T-helper 2 cell treated with Interferon-gamma antibody and Interleukin-4, amounts not matched to agents 5 μg/mL and 100 μg/mL, for 36 hours (primary cell): ENCODE measurements around the gene LPIN1.
"Not testable (repeated sequence)": the region's sequence is repeated elsewhere in the genome, so short reads cannot be mapped to it uniquely, and the experiment has no call there.

Source experiments
- DNase-seq: peaks from one replicate; pipeline ENCODE4 v3.0.0; 2021; ENCODE audit warnings: low spot score
- H3K27ac Mint-ChIP-seq: one replicate; pipeline ENCODE4 v1.8.0; 2021; ENCODE audit warnings: mild to moderate bottlenecking, mixed read lengths
- H3K27me3 Mint-ChIP-seq: one replicate; pipeline ENCODE4 v1.8.0; 2021; ENCODE audit warnings: low read depth, mixed read lengths
- H3K36me3 Mint-ChIP-seq: one replicate; pipeline ENCODE4 v1.8.0; 2021; ENCODE audit warnings: low read depth, mixed read lengths
- H3K4me1 Mint-ChIP-seq: one replicate; pipeline ENCODE4 v1.8.0; 2021; ENCODE audit warnings: low read depth, mixed read lengths
- H3K4me3 Mint-ChIP-seq: one replicate; pipeline ENCODE4 v1.8.0; 2022; ENCODE audit warnings: mild to moderate bottlenecking, moderate library complexity, mixed read lengths
- H3K9me3 Mint-ChIP-seq: one replicate; pipeline ENCODE4 v1.8.0; 2021; ENCODE audit warnings: mixed read lengths

The LPIN1 gene

DNA sequence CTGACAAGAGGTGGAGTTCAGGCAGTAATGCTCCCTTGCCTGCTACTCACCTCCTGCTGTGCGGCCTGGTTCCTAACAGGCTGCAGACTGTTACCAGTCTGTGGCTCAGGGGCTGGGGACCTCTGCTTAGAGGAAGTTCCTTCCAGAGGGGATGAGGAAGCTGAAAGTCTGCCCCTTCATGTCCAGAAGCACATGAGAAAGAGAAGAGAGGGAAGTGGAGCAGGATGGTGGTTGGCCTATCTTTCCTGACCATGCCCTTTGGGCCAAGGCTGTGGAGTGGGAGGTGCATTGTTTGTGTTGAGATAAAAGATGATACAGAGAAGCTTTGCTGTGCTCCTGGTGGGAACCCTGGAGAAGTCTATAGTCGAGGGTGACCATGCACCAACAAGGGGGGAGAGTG lies 112.5 kb downstream of the LPIN1 start:
- Mint-ChIP-seq H3K4me1 (peaks cover 15% of the 10 kb centered on the region), H3K27me3 (peaks cover 36% of the 10 kb centered on the region), H3K4me3 (no peak overlapping the region), H3K9me3 (peaks cover 16% of the 10 kb centered on the region), H3K27ac (no peak overlapping the region), H3K36me3 (no peaks in the 10 kb centered on the region)
- DNase-seq: no peak

DNA sequence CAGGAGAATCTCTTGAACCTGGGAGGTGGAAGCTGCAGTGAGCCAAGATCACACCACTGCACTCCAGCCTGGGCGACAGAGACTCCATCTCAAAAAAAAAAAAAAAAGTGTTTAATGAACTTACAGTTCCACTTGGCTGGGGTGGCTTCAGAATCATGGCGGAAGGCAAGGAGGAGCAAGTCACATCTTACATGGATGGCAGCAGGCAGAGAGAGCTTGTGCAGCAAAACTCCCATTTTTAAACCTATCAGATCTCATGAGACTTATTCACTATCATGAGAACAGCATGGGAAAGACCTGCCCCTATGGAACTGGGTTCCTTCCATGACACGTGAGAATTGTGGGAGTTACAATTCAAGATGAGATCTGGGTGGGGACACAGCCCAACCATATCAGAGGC lies 113.5 kb downstream of the LPIN1 start:
- not testable (repeated sequence) for H3K36me3 Mint-ChIP-seq, H3K27ac Mint-ChIP-seq, H3K4me3 Mint-ChIP-seq, DNase-seq
- peaks cover 39% of the 10 kb centered on the region for H3K27me3 Mint-ChIP-seq
- peaks cover 16% of the 10 kb centered on the region for H3K9me3 Mint-ChIP-seq
- H3K4me1 Mint-ChIP-seq: peaks cover 16% of the 10 kb centered on the region

- no peak overlapping the region for H3K4me3 Mint-ChIP-seq
- peaks cover 16% of the 10 kb centered on the region for H3K9me3 Mint-ChIP-seq
- H3K27ac Mint-ChIP-seq: no peak overlapping the region
- peaks cover 31% of the 10 kb centered on the region for H3K27me3 Mint-ChIP-seq
- H3K4me1 Mint-ChIP-seq: peaks cover 14% of the 10 kb centered on the region
- DNase-seq: no peak
- no peaks in the 10 kb centered on the region for H3K36me3 Mint-ChIP-seq
Observed at GRCh38 chr2:11861044-11861443, 114.6 kb downstream of the LPIN1 start.

DNA sequence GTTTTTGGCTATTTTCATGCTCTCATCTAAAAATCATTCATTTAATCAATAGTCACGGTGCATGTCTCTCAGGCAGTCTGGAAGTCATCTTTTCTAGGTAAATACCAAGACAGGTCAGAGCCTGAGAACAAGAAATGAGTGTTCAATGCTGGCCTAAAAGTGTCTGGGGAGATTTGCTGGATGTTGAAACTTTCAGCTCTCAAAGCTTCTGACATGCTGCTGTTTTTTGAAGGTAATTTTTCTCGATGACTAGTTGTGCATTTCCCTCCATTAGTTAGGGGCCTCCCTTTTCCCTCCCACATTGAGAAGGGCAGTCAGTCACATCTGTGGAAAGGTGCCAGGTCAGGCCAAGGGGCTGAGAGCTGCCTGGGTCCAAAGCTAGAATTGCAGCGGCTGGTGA lies 115.6 kb downstream of the LPIN1 start:
- no peak overlapping the region for H3K4me3 Mint-ChIP-seq
- H3K27me3 Mint-ChIP-seq: peaks cover 26% of the 10 kb centered on the region
- peaks cover 16% of the 10 kb centered on the region for H3K9me3 Mint-ChIP-seq
- H3K36me3 Mint-ChIP-seq: no peaks in the 10 kb centered on the region
- H3K4me1 Mint-ChIP-seq: peaks cover 12% of the 10 kb centered on the region
- no peak overlapping the region for H3K27ac Mint-ChIP-seq
- DNase-seq: no peak

DNA sequence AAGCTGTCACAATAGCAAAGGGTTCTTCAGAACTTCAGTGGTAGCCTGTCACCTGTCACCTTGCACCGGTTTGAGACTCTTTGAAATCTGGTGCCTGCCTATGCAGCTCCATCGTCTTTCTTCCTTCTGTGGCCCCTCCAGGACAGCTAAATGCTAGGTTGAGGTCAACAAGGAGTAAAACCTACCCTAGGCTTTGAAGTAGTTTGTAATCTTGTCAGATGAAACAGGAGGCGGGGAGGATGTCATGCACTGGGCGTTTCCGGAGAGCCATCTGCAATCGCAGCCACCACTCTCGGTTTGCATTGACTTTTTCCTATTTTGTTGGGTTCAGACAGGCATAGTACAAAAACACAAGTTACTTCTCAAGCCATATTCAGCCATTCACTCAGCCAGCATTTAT lies 116.7 kb downstream of the LPIN1 start:
- Mint-ChIP-seq H3K4me1 (peaks cover 12% of the 10 kb centered on the region), H3K9me3 (peaks cover 9% of the 10 kb centered on the region), H3K4me3 (no peak overlapping the region), H3K27me3 (peaks cover 29% of the 10 kb centered on the region), H3K27ac (no peak overlapping the region), H3K36me3 (no peaks in the 10 kb centered on the region)
- DNase-seq: no peak

GRCh38 chr2:11863513-11864328 lies 117.3 kb downstream of the LPIN1 start:
- H3K4me1 Mint-ChIP-seq: peaks cover 12% of the 10 kb centered on the region
- peak overlapping the region; percentile 44 for H3K4me3 Mint-ChIP-seq
- H3K36me3 Mint-ChIP-seq: no peaks in the 10 kb centered on the region
- H3K27me3 Mint-ChIP-seq: peaks cover 29% of the 10 kb centered on the region
- H3K27ac Mint-ChIP-seq: no peak overlapping the region
- peak; percentile 35 for DNase-seq
- H3K9me3 Mint-ChIP-seq: peaks cover 7% of the 10 kb centered on the region

GRCh38 chr2:11864724-11865123 lies 118.3 kb downstream of the LPIN1 start:
- no peak for DNase-seq
- Mint-ChIP-seq H3K27me3 (peaks cover 31% of the 10 kb centered on the region), H3K9me3 (no peaks in the 10 kb centered on the region), H3K4me3 (no peak overlapping the region), H3K36me3 (no peaks in the 10 kb centered on the region), H3K4me1 (peaks cover 12% of the 10 kb centered on the region), H3K27ac (no peak overlapping the region)

DNA sequence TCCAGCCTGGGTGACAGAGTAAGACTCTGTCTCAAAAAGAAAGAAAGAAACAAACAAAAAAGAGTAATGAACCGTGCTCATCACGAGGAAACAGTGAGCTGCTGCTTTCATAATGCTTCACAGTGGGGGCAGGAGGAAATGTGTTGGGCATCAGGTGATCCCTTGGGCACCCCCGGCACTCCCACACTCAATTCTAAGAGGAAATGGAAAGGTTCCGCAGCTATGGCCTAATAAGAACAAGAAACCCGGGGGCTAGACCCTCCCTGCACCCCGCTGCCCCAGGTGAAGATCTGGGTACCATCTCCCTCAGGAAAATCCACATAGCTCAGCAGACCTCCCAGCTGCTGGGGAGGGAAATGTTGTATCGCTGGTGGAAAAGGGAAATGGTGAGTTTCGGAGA lies 118.9 kb downstream of the LPIN1 start:
- Mint-ChIP-seq H3K27ac (no peak overlapping the region), H3K4me3 (no peak overlapping the region), H3K27me3 (peaks cover 31% of the 10 kb centered on the region), H3K4me1 (peaks cover 12% of the 10 kb centered on the region), H3K36me3 (no peaks in the 10 kb centered on the region), H3K9me3 (no peaks in the 10 kb centered on the region)
- no peak for DNase-seq

GRCh38 chr2:11865805-11866204 lies 119.4 kb downstream of the LPIN1 start:
- H3K9me3 Mint-ChIP-seq: no peaks in the 10 kb centered on the region
- no peaks in the 10 kb centered on the region for H3K36me3 Mint-ChIP-seq
- no peak overlapping the region for H3K27ac Mint-ChIP-seq
- H3K4me1 Mint-ChIP-seq: peaks cover 12% of the 10 kb centered on the region
- DNase-seq: no peak
- no peak overlapping the region for H3K4me3 Mint-ChIP-seq
- peaks cover 30% of the 10 kb centered on the region for H3K27me3 Mint-ChIP-seq

- no peaks in the 10 kb centered on the region for H3K36me3 Mint-ChIP-seq
- H3K4me3 Mint-ChIP-seq: no peak overlapping the region
- peaks cover 24% of the 10 kb centered on the region for H3K27me3 Mint-ChIP-seq
- H3K27ac Mint-ChIP-seq: no peak overlapping the region
- no peak for DNase-seq
- peaks cover 12% of the 10 kb centered on the region for H3K4me1 Mint-ChIP-seq
- H3K9me3 Mint-ChIP-seq: no peaks in the 10 kb centered on the region
Observed at GRCh38 chr2:11866358-11867335, 120.2 kb downstream of the LPIN1 start.

GRCh38 chr2:11867926-11868325 lies 121.5 kb downstream of the LPIN1 start:
- Mint-ChIP-seq H3K27me3 (peaks cover 16% of the 10 kb centered on the region), H3K9me3 (no peaks in the 10 kb centered on the region), H3K4me1 (peaks cover 8% of the 10 kb centered on the region), H3K36me3 (no peaks in the 10 kb centered on the region), H3K27ac (no peak overlapping the region), H3K4me3 (no peak overlapping the region)
- DNase-seq: no peak

- H3K27me3 Mint-ChIP-seq: peaks cover 18% of the 10 kb centered on the region
- H3K9me3 Mint-ChIP-seq: no peaks in the 10 kb centered on the region
- no peaks in the 10 kb centered on the region for H3K36me3 Mint-ChIP-seq
- H3K27ac Mint-ChIP-seq: no peak overlapping the region
- no peak overlapping the region for H3K4me3 Mint-ChIP-seq
- H3K4me1 Mint-ChIP-seq: no peaks in the 10 kb centered on the region
- no peak for DNase-seq
Observed at GRCh38 chr2:11869391-11869991, 123.1 kb downstream of the LPIN1 start.

GRCh38 chr2:11870064-11870463 lies 123.6 kb downstream of the LPIN1 start:
- Mint-ChIP-seq H3K4me1 (no peaks in the 10 kb centered on the region), H3K9me3 (no peaks in the 10 kb centered on the region), H3K36me3 (no peaks in the 10 kb centered on the region), H3K27ac (no peak overlapping the region), H3K4me3 (no peak overlapping the region), H3K27me3 (peaks cover 17% of the 10 kb centered on the region)
- DNase-seq: no peak

DNA sequence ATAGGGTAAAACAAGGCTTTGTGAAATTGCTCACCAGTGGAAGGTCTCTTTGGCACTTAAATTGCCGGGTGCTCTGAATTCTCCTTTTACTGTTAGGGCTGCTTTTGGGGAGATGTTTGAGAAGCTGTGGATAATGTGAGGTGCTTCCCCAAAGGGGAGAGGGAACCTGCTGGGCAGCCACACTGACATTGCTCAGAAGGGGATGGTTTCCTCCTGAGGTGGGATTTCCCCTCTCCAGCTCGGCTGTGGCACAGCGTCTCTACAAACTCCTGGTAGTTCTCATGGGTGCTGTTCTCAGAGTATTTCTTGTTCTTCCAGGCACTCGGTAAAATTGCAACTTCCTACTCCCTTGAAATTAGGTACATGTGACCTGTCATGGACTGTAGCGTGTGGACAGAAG lies 124.2 kb downstream of the LPIN1 start:
- no peak for DNase-seq
- H3K4me1 Mint-ChIP-seq: no peaks in the 10 kb centered on the region
- H3K4me3 Mint-ChIP-seq: no peak overlapping the region
- H3K36me3 Mint-ChIP-seq: no peaks in the 10 kb centered on the region
- no peak overlapping the region for H3K27ac Mint-ChIP-seq
- no peaks in the 10 kb centered on the region for H3K9me3 Mint-ChIP-seq
- H3K27me3 Mint-ChIP-seq: peaks cover 17% of the 10 kb centered on the region
